GM21786 (cell line): ENCODE data around the gene FGF6.
"Not testable (repeated sequence)": the region's sequence is repeated elsewhere in the genome, so short reads cannot be mapped to it uniquely, and the experiment has no call there.

Experiments used
- ATAC-seq: cut with Tn5 transposase; IDR thresholded peaks from one replicate; pipeline ENCODE4 v1.9.1; 2021; ENCODE audit not compliant: unreplicated experiment

FGF6 gene, protein sequence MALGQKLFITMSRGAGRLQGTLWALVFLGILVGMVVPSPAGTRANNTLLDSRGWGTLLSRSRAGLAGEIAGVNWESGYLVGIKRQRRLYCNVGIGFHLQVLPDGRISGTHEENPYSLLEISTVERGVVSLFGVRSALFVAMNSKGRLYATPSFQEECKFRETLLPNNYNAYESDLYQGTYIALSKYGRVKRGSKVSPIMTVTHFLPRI

DNA sequence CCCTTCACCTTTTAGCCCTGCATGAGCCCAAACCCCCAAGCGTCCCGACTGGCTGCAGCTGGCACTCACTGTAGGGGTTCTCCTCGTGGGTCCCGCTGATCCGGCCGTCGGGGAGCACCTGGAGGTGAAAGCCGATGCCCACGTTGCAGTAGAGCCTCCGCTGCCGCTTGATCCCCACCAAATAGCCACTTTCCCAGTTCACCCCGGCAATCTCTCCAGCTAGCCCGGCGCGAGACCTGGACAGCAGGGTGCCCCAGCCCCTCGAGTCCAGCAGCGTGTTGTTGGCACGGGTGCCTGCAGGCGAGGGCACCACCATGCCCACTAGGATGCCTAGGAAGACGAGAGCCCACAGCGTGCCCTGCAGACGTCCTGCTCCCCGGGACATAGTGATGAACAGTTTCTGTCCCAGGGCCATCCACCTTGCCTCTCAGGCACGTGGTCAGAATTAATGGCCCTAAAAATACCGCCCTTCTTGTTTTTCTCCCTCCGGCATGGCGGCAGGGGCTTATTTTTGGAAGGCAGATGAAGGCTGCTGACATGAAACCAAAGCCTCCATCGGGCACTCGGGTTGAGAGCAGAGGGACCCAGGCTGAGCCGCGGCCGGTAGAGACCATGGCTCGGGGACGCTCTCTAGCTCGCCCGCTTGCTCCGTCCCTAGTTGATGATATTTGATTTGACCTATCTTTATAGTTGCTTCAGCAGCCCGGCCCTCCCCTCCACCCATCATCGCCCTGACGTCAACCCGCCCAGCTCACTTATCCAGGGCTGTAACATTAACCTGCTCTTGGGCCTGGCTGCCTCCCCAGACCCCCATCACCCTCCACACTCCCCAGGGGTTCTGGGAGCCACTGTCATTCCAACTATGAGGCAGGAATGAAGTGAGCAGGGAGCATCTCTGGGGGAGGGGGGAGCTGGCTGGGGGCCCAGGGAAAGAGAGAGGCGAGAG is at the start of gene FGF6:
FGF6 (minus strand) TSS at position 660 of the 946 bp plus-strand sequence; CDS start at position 415, 245 bp downstream.
- ATAC-seq: no peak

DNA sequence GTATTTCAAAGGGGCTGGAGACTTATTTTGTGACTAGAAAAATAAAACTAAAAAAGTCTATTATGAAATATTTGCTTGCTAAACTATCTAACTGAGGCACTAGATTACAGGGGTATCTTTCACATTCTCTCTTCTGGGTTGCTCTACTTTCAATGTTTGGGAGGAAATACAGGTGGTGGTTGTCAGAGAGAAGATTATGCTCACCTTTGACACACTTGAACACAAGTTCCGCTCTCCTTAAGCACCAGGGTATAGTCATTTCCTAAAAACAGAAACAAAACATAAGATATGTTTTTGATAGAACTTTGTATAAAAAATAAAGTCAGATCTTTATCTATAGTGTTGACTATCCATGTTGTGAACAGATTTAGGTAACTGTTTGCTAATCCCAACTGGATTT is 45.4 kb upstream of the FGF6 start:
- ATAC-seq: no peak

DNA sequence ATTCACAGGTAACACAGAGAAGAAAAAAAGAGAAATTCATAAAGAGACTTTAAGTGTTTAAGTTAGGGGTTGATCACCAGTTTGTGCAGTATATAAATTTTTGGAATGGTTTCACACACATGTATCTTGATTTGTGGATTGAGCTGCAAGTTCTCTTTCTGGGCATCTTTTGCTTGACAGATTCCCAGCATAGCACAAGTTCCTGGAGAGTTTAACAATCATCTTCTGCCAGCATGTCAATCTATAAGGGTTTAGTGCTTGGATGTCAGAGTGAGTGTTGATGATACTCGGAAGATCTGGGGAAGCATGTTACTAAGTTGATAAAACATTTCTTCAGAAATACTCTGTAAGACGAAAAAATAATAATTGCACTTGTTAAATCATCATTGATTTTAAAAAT is 43.9 kb upstream of the FGF6 start:
- ATAC-seq: no peak

DNA sequence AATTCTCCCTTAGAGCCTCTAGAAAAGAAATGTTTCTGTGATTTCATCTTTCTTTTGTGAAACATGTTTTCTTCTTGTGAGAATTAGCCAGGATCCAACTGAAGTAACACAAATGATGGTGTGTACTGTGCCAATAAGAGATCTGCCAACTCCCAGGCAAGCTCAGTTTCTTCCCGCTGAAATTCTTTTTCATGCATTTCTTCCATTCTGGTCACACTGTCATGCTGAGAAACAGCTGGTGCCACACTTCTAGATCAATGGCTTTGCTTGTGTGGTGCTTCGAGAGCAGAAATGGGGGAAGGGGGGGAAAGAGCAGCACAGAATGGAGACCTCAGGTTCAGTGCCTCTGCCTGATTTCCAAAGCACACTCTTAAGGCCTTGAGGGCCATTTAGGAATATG is 41.4 kb upstream of the FGF6 start:
- no peak for ATAC-seq

DNA sequence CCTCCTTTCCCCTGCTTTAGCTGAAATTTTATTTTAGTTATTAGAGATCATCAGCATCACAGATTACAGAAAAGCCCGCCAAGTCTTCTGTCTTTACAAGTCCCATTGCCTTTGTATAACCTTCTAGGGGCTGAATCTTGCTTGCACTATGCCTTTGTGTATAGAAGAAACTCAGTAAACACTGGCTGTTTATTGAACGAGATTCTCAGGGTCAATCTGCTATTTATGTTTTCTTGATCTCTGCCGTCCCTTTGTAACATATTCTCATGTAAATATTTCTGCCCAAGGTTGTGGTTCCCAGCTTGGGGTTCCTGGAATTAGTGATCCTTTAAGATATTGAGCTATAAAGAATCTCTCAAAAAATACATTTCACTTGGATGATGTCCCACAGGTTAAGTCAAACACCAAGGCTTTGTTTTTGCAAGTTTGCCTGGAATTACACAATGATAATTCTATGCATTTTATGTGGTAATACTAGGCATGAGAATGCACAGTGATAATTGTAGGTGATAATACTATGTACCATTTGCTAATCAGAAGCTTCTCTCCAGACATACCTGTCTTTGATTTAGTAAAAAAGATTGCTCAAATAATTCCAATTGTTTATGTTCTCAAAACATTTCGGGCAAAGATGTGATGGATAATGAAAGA is 40.6 kb upstream of the FGF6 start:
- no peak for ATAC-seq

DNA sequence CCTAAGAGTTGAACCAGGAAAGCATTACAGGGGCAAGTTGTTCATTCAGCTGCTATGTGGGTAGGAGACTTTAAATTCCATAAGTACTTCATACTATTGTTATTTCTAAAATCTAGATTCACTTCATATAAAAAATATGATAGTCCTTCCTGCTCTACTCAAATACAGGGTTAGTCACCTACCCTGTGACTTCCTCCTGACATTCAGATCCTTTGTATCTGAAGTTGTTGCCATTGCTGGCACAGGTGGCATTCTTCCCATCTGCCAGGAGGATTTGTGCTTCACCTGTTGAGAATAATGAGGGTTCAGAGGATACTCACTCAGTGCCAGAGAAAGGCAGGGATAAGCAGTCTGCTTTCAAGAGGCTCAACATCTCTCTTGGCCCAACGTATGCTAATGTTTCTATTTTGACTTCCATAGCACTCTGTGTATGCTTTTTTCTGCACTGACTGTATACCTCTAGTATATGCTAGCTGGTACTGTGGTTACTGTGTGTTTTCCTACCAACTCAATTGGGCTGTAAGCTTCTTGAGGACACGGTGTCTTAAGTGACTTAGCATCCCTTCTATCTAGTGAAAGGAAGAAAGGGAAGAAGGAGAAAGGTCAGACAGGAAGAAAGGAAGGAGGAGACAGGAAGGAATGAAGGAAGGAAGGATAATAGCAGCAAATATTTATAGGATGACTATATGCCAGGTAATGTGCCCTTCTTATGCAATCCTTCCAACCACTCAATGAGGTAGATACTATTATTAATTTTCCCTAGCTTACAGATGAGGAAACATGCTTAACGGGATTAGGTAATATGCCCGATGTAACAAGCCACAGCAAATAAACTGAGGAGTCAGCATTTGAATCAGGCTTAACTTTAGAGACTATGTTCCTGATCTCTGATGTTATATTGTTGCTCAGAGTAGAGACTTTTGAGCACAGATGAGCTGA is 38.5 kb upstream of the FGF6 start:
- no peak for ATAC-seq

DNA sequence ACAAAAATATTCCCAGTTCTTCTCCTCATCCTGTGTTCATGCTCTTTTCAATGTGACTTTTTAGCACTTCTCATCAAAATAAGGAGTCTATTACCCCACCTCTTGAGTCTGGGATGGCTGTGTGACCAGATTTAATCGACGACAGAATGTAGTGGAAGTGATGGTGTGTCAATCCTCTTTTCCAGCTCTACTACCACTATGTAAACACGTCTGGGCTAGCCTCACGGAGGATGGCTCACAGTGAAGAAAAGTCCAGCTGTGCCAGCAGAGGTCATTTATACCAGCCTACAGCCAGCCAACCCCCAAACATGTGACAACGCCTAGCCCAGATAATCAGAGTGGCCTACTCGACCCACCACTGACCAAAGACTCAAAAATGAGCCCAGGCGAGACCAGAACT is 37.3 kb upstream of the FGF6 start:
- no peak for ATAC-seq

DNA sequence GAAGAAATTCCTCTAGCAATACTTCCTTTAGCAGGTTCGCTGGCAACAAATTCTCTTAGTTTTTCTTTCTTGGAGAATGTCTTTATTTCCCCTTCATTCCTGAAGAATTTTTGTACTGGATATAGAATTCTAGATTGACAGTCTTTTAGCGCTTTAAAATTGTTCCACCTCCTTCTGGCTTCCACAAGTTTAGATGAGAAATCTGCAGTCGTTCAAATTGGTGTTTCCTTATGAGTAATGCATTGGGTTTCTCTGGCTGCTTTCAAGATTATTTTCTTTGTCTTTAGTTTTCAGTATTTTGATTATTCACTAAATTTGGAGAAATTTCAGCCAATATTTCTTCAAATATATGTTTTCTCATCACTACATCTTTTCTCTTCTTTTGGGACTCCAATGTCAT is 33.3 kb upstream of the FGF6 start:
- ATAC-seq: no peak

DNA sequence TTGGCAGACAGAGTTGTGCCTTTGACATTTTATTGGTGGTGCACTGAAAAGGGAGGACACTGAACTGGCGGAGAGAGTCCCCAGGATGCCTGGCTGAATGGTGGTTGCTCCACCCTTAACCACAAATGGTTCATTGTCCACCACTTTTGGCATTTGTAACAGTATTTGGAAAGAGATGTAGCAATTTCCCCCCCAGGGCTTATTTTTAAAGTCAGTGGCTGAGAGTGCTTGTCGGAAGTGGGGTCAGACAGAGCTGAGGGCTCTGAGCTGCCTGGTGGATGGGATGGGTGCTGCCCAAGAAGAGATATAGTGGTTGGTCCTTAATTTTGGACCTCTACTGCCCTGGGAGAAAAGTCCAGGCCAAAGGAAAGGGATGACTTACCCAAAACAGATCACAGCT is 31.5 kb upstream of the FGF6 start:
- ATAC-seq: no peak

DNA sequence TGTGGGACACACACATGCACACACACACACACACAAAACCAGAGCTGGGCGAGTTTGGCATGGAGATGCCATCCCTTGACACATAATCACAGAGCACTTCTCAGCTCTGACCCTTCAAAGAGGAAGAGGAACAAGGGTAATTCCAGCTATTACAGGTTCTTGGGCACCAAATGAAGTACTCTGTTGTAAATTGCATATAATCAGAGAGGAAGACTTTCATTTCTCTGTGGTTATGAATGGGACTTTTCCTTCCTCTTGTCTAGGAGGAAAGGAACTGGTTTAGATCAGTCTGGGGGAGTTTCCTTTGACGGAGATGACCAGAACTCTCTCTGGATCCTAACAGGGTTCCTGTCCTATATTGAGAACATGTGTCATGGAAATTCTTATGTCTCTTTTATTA is 26.4 kb upstream of the FGF6 start:
- no peak for ATAC-seq

DNA sequence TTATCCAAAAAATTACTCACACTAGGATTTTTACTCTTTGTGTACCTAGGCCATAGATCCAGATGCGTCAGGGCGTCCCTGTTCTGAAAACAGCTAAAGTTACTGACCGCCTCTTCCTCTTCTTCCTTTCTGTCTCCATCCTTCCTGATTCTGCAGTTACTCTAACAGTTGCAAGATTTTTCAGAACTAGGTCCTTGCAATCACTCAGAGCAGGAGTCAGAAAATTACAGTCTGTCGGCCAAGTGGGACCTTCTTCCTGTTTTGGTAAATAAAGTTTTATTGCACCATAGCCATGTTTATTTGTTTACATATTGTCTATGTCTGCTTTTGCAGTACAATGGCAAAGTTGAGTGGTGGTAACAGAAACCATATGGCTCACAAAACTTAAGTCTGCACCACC is 25.6 kb upstream of the FGF6 start:
- no peak for ATAC-seq

DNA sequence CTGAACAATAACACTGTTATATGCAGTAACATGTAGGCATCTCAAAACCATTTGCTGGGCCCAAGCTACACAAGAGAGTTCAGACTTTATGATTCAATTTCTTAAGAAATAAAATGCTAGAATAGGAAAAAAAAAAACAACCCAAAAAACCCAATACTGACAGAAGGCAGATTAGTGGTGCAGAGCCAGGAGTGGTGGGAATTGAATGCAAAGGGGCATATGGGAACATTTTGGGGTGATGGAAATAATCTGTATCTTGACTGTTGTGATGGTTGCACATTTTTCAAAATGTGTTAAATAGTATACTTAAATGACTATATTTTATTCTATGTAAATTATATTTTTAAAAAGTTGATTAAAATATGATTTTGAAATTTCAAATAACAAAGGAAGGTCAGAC is 23.4 kb upstream of the FGF6 start:
- ATAC-seq: no peak

DNA sequence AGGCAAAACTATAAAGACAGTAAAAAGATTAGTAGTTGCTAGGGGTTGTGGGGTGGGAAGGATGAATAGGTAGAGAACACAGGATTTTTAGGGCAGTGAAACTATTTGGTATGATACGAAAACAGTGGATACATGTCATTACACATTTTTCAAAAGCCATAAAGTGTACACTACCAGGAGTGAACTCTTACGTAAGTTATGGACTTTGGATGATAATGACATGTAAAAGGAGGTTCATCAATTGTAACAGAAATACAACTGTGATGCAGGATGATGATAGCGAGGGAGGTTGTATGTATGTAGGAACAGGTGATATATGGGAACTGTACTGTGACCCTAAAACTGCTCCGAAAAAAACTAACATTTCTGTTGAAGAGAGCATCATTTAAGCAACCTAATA is 15.1 kb upstream of the FGF6 start:
- no peak for ATAC-seq

DNA sequence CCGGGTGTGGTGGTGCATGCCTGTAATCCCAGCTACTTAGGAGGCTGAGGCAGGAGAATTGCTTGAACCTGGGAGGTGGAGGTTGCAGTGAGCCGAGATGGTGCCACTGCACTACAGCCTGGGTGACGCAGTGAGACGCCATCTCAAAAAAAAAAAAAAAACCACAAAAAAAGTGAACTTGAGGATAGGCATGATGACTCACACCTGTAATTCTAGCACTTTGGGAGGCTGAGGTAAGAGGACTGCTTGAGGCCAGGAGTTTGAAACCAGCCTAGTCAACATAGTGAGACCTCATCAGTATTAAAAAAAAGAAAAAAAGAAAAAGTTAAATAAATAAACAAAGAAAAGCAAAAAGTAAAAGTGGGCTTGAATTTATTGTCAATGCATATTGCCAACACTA is 10.2 kb upstream of the FGF6 start:
- not testable (repeated sequence) for ATAC-seq

DNA sequence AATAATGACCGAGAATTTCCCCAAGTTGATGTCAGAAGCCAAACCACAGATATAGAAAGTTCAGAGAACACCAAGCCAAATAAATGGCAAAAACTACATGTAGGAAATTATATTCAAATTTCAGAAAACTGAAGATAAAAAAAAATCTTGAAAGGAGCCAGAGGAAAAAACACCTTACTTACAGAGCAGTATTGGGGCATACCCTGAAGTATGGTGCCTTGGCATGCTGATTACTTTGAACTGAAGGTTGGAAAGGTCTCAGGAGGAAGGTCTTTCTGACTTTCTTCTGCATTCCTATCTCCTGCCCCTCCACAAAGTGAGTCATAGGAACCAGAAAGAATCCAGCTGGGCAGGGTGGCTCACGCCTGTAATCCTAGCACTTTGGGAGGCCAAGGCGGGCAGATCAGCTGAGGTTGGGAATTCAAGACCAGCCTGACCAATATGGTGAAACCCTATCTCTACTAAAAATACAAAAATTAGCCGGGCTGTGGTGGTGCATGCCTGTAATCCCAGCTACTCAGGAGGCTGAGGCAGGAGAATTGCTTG is 8.8 kb upstream of the FGF6 start:
- ATAC-seq: no peak

DNA sequence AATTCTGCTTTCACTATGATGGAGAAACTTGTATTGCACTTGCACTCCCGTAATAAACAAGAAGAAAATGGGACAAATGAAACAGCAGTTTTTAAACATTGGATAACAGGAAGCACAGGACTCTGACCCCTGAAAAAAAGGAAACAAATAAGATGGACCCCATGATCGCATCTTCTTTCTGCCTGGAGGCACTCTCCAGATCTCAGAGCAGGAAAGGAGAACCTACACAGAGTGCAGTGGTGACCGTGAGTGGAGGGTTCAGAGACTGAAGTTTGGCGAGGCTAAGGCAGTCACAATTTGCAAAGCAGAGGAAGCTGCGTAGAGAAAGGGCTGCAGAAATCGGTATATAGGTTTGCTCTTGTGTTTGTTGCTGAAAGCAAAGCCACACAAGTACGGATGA is 6.1 kb upstream of the FGF6 start:
- no peak for ATAC-seq

DNA sequence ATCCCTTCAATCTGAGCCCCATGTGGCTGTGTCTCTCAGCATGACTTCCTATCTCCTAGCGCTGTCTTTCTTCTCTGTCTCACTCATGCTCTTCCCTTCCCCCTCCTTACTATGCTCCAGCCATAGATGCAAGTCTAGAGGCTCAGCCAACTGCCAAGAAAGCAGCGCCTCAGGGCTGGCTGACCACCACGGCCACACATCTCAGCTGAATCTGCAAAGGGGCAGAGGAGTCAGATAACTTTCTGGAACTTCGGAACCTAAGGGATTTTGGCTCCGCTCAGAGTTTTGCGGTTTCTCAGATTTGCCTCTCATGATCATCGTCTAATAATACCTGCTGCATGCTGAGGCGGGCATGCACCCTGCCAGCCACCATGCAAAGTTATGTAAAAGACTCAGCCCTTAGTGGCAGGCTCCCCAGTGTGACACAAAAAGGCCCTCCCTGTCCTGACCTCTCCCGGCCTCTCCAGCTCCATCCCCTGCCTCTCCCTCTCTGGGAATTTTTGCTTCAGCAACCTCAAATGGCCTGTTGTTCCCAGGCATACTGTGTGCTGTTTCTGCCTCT is 5.0 kb upstream of the FGF6 start:
- ATAC-seq: no peak

DNA sequence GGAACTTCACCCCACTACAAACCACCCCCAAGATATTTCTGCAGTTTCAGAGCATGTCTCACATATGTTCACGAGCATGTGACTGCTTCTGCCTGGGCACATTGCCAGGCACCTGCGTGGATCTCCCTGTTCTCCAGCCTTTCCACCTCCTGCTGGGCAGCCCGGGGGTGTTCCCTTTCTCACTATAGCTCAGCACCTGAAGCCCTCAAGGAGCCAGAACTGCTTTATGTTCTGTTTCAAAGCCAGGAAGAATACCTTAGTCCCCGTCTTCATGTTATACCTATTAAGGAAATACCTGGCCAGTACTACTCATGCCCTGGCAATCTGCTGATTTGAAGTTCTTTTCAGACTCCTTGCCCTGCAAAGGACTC is 4.2 kb upstream of the FGF6 start:
- no peak for ATAC-seq

DNA sequence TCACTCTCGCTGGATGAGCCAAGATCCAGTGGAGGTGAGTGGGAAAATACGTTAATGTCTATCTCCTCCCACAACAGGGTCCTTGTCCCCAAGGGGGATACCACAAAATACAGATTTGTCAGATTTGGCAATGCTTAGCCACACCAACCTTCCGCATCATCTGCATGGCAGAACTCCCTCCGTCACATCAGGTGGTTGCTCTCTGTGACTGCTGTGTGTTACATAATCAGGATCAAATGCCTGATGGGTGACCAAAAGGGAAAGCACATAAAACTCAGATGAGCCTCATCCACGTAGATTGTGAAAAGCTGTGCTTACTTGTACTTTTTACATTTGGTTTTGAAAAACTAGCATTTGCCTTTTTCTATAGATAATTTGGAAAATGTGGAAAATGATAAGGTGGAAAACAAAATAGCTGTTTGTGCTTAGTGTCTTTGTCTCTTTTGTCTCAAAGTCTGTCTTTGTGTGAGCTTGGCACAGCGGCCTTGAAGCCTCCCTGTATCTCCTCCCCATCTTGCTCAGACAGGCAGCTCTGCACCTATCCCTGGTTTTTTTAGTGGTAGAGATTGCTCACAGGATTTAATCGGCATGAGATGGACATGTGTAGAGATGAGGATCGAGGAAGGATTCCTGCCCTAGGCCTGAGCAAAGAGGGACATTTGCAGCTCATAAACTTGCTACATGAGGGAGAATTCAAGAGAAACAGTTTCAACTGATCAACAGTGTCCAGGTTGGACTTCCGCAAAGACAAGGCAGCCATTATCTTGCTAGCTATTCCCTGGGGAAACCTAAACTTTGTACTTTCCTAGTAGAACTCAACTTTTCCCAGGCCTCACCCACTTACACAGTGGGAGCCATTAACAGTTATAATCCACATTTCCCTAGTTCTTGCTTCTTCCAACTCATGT is 3.6 kb upstream of the FGF6 start:
- ATAC-seq: no peak
